Measurements from ENCODE around the gene EEPD1.

EEPD1 gene

GRCh38 chr7:36157527-36158320 is 4.7 kb downstream of the EEPD1 start:
- no peak for DNase-seq (ENCODE audit: low read depth)
- no peak overlapping the region for H3K4me3 ChIP-seq (ENCODE audit: low read depth, low read length)
- no peak for TF ChIP-seq CTCF (IDR thresholded peaks at IDR 0.05; ENCODE audit: low read depth, low read length, missing control alignments)

- TF ChIP-seq CTCF (IDR thresholded peaks at IDR 0.05; ENCODE audit: low read depth, low read length, missing control alignments), result no peak
- no peak overlapping the region for H3K4me3 ChIP-seq (ENCODE audit: low read depth, low read length)
- no peak for DNase-seq (ENCODE audit: low read depth)
Observed at GRCh38 chr7:36158321-36158605, 5.2 kb downstream of the EEPD1 start.

GRCh38 chr7:36159618-36160017 is 6.6 kb downstream of the EEPD1 start:
- H3K4me3 ChIP-seq (ENCODE audit: low read depth, low read length), result no peak overlapping the region
- no peak for TF ChIP-seq CTCF (IDR thresholded peaks at IDR 0.05; ENCODE audit: low read depth, low read length, missing control alignments)
- no peak for DNase-seq (ENCODE audit: low read depth)

GRCh38 chr7:36160313-36160712 is 7.3 kb downstream of the EEPD1 start:
- no peak for DNase-seq (ENCODE audit: low read depth)
- no peak overlapping the region for H3K4me3 ChIP-seq (ENCODE audit: low read depth, low read length)
- no peak for TF ChIP-seq CTCF (IDR thresholded peaks at IDR 0.05; ENCODE audit: low read depth, low read length, missing control alignments)

GRCh38 chr7:36161996-36162395 is 8.9 kb downstream of the EEPD1 start:
- no peak for DNase-seq (ENCODE audit: low read depth)

GRCh38 chr7:36165059-36165458 is 12.0 kb downstream of the EEPD1 start:
- TF ChIP-seq CTCF (IDR thresholded peaks at IDR 0.05; ENCODE audit: low read depth, low read length, missing control alignments), result no peak
- DNase-seq (ENCODE audit: low read depth), result no peak
- no peak overlapping the region for H3K4me3 ChIP-seq (ENCODE audit: low read depth, low read length)

More at GRCh38 chr7:36161996-36162395, 8.9 kb downstream of the EEPD1 start:
- no peak for TF ChIP-seq CTCF (IDR thresholded peaks at IDR 0.05; ENCODE audit: low read depth, low read length, missing control alignments)
- no peak overlapping the region for H3K4me3 ChIP-seq (ENCODE audit: low read depth, low read length)

GRCh38 chr7:36165802-36166201 is 12.7 kb downstream of the EEPD1 start:
- H3K4me3 ChIP-seq (ENCODE audit: low read depth, low read length), result no peak overlapping the region
- no peak for DNase-seq (ENCODE audit: low read depth)
- TF ChIP-seq CTCF (IDR thresholded peaks at IDR 0.05; ENCODE audit: low read depth, low read length, missing control alignments), result no peak

All from GM12864 (cell line).